HCT116 (cell line): ENCODE results near the gene MCF2L2. TPM values are rescaled to one million over a fixed set of nuclear protein-coding genes. Genes with fewer than 3 reads are reported as not detected.
"Not testable (repeated sequence)": the region's sequence is repeated elsewhere in the genome, so short reads cannot be mapped to it uniquely, and the experiment has no call there.

Source experiments
- ATAC-seq: fragments of 200-7000 bp; cut with Tn5 transposase; 2 replicates; pipeline ENCODE4 v1.9.1; 2020; ENCODE audit warnings: mild to moderate bottlenecking, moderate library complexity
- BruUV-seq: library from RNA; stranded (reverse); fragments of 400-500 nt; replicated peaks from 2 replicates; lab custom pipeline; 2021; lab: Mats Ljungman, UMichigan
- CTCF ChIA-PET: fragments of 300-600 bp; sonication (Branson Sonifier 250); formaldehyde crosslinking; loops from one replicate; lab custom pipeline; 2021; ENCODE audit warnings: antibody characterized with exemption; lab: Charles Lee
- POLR2A ChIA-PET: fragments of 300-600, 350-600 bp; sonication (Branson Sonifier 250); formaldehyde crosslinking; loops from one replicate; lab custom pipeline; 2021; ENCODE audit warnings: antibody characterized with exemption; lab: Charles Lee
- RAD21 ChIA-PET, 2 experiments: fragments of 300-600 bp; sonication (Branson Sonifier 250); formaldehyde crosslinking; loops; one replicate each; lab custom pipeline; 2023; ENCODE audit warnings: low total read pairs in 2 of 2; ENCODE audit not compliant: uncharacterized antibody in 2 of 2, unreplicated experiment in 2 of 2, low non-redundant PET in 1 of 2; lab: Charles Lee
- DNase-seq: peaks from one replicate; pipeline ENCODE4 v3.0.0-alpha.2; 2010; ENCODE audit warnings: low read depth, low spot score
- H2AFZ ChIP-seq: fragments of 200-600 bp; shearing (Covaris generic), sonication (generic); 2 replicates; pipeline ENCODE4 v1.6.1; 2017; ENCODE audit warnings: low read depth, mixed run types, mixed read lengths, antibody characterized with exemption, low read length; ENCODE audit not compliant: poor library complexity, severe bottlenecking
- H3K27ac ChIP-seq: 2 replicates; pipeline ENCODE4 v1.5.1; 2012; ENCODE audit warnings: low read depth, low read length
- H3K27me3 ChIP-seq: fragments of 200-600 bp; sonication (generic); 2 replicates; pipeline ENCODE4 v1.6.1; 2016; ENCODE audit warnings: mixed run types, low read length, mixed read lengths; ENCODE audit not compliant: insufficient read depth
- H3K36me3 ChIP-seq, 2 experiments: fragments of 200-500 bp in 1 of 2; fragments of 200-600 bp in 1 of 2; sonication (Bioruptor generic) in 1 of 2; sonication (generic) in 1 of 2; 2 replicates each; pipeline versions ENCODE4 v1.5.1 to v1.6.1; 2014 to 2016; ENCODE audit warnings: low read length in 2 of 2, inconsistent platforms in 1 of 2, mixed read lengths in 1 of 2, mixed run types in 1 of 2; ENCODE audit not compliant: insufficient read depth in 2 of 2, control insufficient read depth in 1 of 2
- H3K4me1 ChIP-seq, 2 experiments: fragments of 200-600 bp in 1 of 2; sonication (generic) in 1 of 2; 2 replicates each; pipeline versions ENCODE4 v1.5.1 to v1.6.1; 2012 to 2017; ENCODE audit warnings: low read length in 2 of 2, inconsistent platforms in 1 of 2, mild to moderate bottlenecking in 1 of 2, mixed read lengths in 1 of 2, mixed run types in 1 of 2, moderate library complexity in 1 of 2; ENCODE audit not compliant: insufficient read depth in 2 of 2, control insufficient read depth in 1 of 2
- H3K4me2 ChIP-seq: fragments of 200-600 bp; sonication (generic); 2 replicates; pipeline ENCODE4 v1.6.1; 2017; ENCODE audit warnings: mixed run types, low read length, mixed read lengths
- H3K4me3 ChIP-seq, 2 experiments: fragments of 200-600 bp in 1 of 2; sonication (generic) in 1 of 2; replicated peaks in 1 of 2; 2 replicates each; pipeline ENCODE4 v1.5.1; 2011 to 2016; ENCODE audit warnings: low read length in 2 of 2, control low read depth in 1 of 2, low read depth in 1 of 2, mild to moderate bottlenecking in 1 of 2, mixed read lengths in 1 of 2, mixed run types in 1 of 2
- H3K79me2 ChIP-seq: fragments of 200-600 bp; sonication (generic); 2 replicates; pipeline ENCODE4 v1.6.1; 2017; ENCODE audit warnings: mild to moderate bottlenecking, mixed run types, low read length, moderate library complexity, mixed read lengths; ENCODE audit not compliant: insufficient read depth
- H3K9ac ChIP-seq: fragments of 200-600 bp; sonication (generic); 2 replicates; pipeline ENCODE4 v1.6.1; 2016; ENCODE audit warnings: low read length, mixed read lengths
- H3K9me2 ChIP-seq: fragments of 200-600 bp; sonication (generic), shearing (Covaris generic); 2 replicates; pipeline ENCODE4 v1.6.1; 2017; ENCODE audit warnings: mixed run types, mild to moderate bottlenecking, moderate library complexity; ENCODE audit not compliant: insufficient read depth
- H3K9me3 ChIP-seq, 2 experiments: fragments of 200-500 bp in 1 of 2; fragments of 200-600 bp in 1 of 2; sonication (Bioruptor generic) in 1 of 2; sonication (generic) in 1 of 2; 2 replicates each; pipeline ENCODE4 v1.6.1; 2014 to 2017; ENCODE audit warnings: low read length in 2 of 2, mixed read lengths in 2 of 2, inconsistent platforms in 1 of 2, low read depth in 1 of 2, mild to moderate bottlenecking in 1 of 2, mixed run types in 1 of 2, moderate library complexity in 1 of 2; ENCODE audit not compliant: control insufficient read depth in 1 of 2, insufficient read depth in 1 of 2
- H4K20me1 ChIP-seq: fragments of 200-600 bp; sonication (generic), shearing (Covaris generic); 2 replicates; pipeline ENCODE4 v1.6.1; 2017; ENCODE audit warnings: mixed run types, mild to moderate bottlenecking, moderate library complexity; ENCODE audit not compliant: insufficient read depth
- EGR1 ChIP-seq: IDR thresholded peaks from 2 replicates; pipeline ENCODE4 v1.6.1; 2012; ENCODE audit warnings: low read depth
- POLR2AphosphoS5 ChIP-seq: IDR thresholded peaks from 2 replicates; pipeline ENCODE4 v1.6.1; 2011; ENCODE audit warnings: mild to moderate bottlenecking, low read depth, low read length, moderate library complexity
- YY1 ChIP-seq: IDR thresholded peaks from 2 replicates; pipeline ENCODE4 v1.6.1; 2011; ENCODE audit warnings: low read length, low read depth, moderate library complexity, mild to moderate bottlenecking; ENCODE audit not compliant: insufficient replicate concordance; ENCODE audit errors: extremely low read depth
- intact Hi-C: fragments of 100-400 bp; cut with micrococcal nuclease; formaldehyde crosslinking; loops from 2 replicates; pipeline ENCODE4 v1.10.0; 2022
- total RNA-seq: library from RNA; stranded (reverse); gene quantifications from one replicate; pipeline ENCODE4 v1.2.1, GENCODE V29; 2021; ENCODE audit not compliant: unreplicated experiment
- TF ChIP-seq, protein P1 (sequence below): IDR thresholded peaks from 2 replicates; pipeline ENCODE4 v1.6.1; 2012

The MCF2L2 gene
- total RNA-seq, 1 experiment from 2014 or later = 1.5 TPM

DNA sequence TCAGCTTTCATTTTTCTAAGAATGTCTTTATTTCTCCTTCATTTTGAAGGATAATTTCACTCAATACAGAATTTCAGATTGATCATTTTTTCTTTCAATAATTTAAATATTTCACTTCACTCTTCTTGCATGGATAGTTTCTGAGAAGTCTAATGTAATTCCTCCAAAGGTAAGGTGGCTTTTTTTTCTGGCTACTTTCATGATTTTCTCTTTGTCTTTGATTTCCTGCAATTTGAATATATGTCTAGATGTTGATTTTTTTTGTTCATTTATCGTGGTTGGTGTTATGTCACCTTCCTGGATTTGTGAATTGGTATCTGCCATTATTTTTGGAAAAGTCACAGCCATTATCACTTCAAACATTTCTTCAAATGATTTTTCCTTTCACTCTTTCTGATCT lies 14.6 kb upstream of the MCF2L2 start:
- intact Hi-C loops = no loop called here
- CTCF ChIA-PET = no interaction called here

DNA sequence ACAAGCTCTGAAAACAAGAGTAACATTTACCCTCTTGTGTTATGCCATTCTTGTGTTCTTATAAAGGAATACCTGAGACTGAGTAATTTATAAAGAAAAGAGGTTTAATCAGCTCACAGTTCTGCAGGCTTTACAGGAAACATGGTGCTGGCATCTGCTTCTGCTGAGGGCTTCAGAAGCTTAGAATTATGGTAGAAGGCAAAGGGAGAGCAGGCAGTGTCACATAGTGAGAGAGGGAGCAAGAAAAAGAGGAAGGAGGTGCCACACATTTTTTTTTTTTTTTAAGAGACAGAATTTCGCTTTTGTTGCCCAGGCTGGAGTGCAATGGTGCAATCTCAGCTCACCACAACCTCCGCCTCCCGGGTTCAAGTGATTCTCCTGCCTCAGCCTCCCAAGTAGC lies 12.1 kb upstream of the MCF2L2 start:
- BruUV-seq, CTCF ChIA-PET, intact Hi-C loops: not testable (repeated sequence)

More for the DNA sequence above, 14.6 kb upstream of the MCF2L2 start:
- Histone ChIP-seq H3K36me3 (no peaks in the 10 kb centered on the region), H4K20me1 (no peaks in the 10 kb centered on the region), H3K9me2 (no peaks in the 10 kb centered on the region), H3K79me2 (no peaks in the 10 kb centered on the region), H3K9ac (no peak overlapping the region)
- RAD21 ChIA-PET = no interaction called here
- DNase-seq = no peak
- POLR2A ChIA-PET = no interaction called here
- TF ChIP-seq, protein P1, sequence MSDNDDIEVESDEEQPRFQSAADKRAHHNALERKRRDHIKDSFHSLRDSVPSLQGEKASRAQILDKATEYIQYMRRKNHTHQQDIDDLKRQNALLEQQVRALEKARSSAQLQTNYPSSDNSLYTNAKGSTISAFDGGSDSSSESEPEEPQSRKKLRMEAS = no peak
- TF ChIP-seq EGR1 = no peak
- no peak for TF ChIP-seq POLR2AphosphoS5
- TF ChIP-seq YY1 = no peak
- TF ChIP-seq, all 23 proteins: peak for 0
- peaks cover 0 to 5% of the 10 kb centered on the region in 2 experiments; a peak in 1 of 4 replicates for H3K9me3 ChIP-seq
- H2AFZ ChIP-seq = no peak overlapping the region
- ATAC-seq = no peak
- no peak overlapping the region for H3K27ac ChIP-seq
- H3K4me3 ChIP-seq = no peak overlapping the region
- H3K4me2 ChIP-seq = no peak overlapping the region
- BruUV-seq = no TSS peak
- H3K4me1 ChIP-seq = peaks cover 0 to 7% of the 10 kb centered on the region in 2 experiments; a peak in 2 of 4 replicates
- H3K27me3 ChIP-seq = no peaks in the 10 kb centered on the region

More for the DNA sequence above, 12.1 kb upstream of the MCF2L2 start:
- H3K79me2 ChIP-seq, H3K9me2 ChIP-seq, H3K36me3 ChIP-seq, H3K27me3 ChIP-seq, H3K9me3 ChIP-seq, H3K9ac ChIP-seq, H3K4me2 ChIP-seq, H4K20me1 ChIP-seq, ATAC-seq, H3K27ac ChIP-seq, H3K4me1 ChIP-seq, POLR2A ChIA-PET, DNase-seq, H2AFZ ChIP-seq, H3K4me3 ChIP-seq, RAD21 ChIA-PET: not testable (repeated sequence)
